Small intestine (tissue), 7 donors: ENCODE measurements around the gene ATXN7L3B. TPM values are rescaled to one million over a fixed set of nuclear protein-coding genes. Genes with fewer than 3 reads are reported as not detected.
A peak's percentile ranks its signal among the peaks of the same experiment; 100 is the strongest.

Source experiments
- DNase-seq, 2 donors: peaks; one replicate each; pipeline versions ENCODE4 v3.0.0 to v3.0.0-alpha.2; 2013
- FAIRE-seq: peaks from 2 replicates; lab custom pipeline; 2012; peaks lifted over from hg19 to GRCh38; lab: Jason Lieb, UNC
- H3K27ac ChIP-seq, 3 donors: one replicate each; pipeline ENCODE4 v1.5.1; 2013; ENCODE audit warnings: low read length in 2 of 3, mild to moderate bottlenecking in 2 of 3, control low read depth in 1 of 3, inconsistent platforms in 1 of 3, low read depth in 1 of 3, moderate library complexity in 1 of 3
- H3K27me3 ChIP-seq, 3 donors: one replicate each; pipeline ENCODE4 v1.6.1; 2013; ENCODE audit warnings: low read length in 3 of 3, inconsistent platforms in 1 of 3; ENCODE audit not compliant: control insufficient read depth in 3 of 3, insufficient read depth in 3 of 3
- H3K36me3 ChIP-seq, 3 donors: one replicate each; pipeline ENCODE4 v1.6.1; 2013; ENCODE audit warnings: low read length in 3 of 3, inconsistent platforms in 1 of 3, low read depth in 1 of 3, mild to moderate bottlenecking in 1 of 3, moderate library complexity in 1 of 3; ENCODE audit not compliant: control insufficient read depth in 3 of 3, insufficient read depth in 2 of 3
- H3K4me1 ChIP-seq, 3 donors: one replicate each; pipeline ENCODE4 v1.6.1; 2013; ENCODE audit warnings: low read length in 2 of 3, inconsistent platforms in 1 of 3, low read depth in 1 of 3, mild to moderate bottlenecking in 1 of 3, moderate library complexity in 1 of 3; ENCODE audit not compliant: control insufficient read depth in 3 of 3, insufficient read depth in 2 of 3
- H3K4me3 ChIP-seq, 3 donors: one replicate each; pipeline ENCODE4 v1.5.1; 2013; ENCODE audit warnings: low read length in 3 of 3, control low read depth in 1 of 3, inconsistent platforms in 1 of 3, low read depth in 1 of 3, mild to moderate bottlenecking in 1 of 3, moderate library complexity in 1 of 3
- H3K9me3 ChIP-seq, 2 donors: one replicate each; pipeline ENCODE4 v1.6.1; 2013; ENCODE audit warnings: low read depth in 1 of 2, low read length in 1 of 2; ENCODE audit not compliant: control insufficient read depth in 2 of 2, insufficient read depth in 1 of 2
- WGBS, 3 donors: extraction: QIAGEN DNeasy Blood & Tissue Kit; methylation state at CpG; one replicate each; pipeline ENCODE4 v1.1.7; 2013; 5-methylcytosine and 5-hydroxymethylcytosine counted together
- polyA plus RNA-seq, 4 donors: library from polyadenylated mRNA; stranded (reverse) in 3 of 4; unstranded in 1 of 4; fragments of 200-250 nt in 3 of 4; fragments of 120-200 nt in 1 of 4; gene quantifications; one replicate each; pipeline versions ENCODE4 v1.2.1 to v1.2.3, GENCODE V29; 2013
- donor health status: healthy with polysubstance abuse.
- donor health status: control.
- donor health status: control.
- donor health status: Bipolar disorder and iron deficiency.
- donor health status: healthy.

The ATXN7L3B gene
- polyA plus RNA-seq, 4 donors = 11.6 to 39.8 (median 17.8) TPM

GRCh38 chr12:74509886-74510285 lies 27.7 kb upstream of the ATXN7L3B start:
- Histone ChIP-seq H3K27me3 (no peaks in the 10 kb centered on the region), H3K4me1 (no peaks in the 10 kb centered on the region), H3K9me3 (no peaks in the 10 kb centered on the region), H3K4me3 (no peak overlapping the region), H3K36me3 (no peaks in the 10 kb centered on the region), H3K27ac (no peak overlapping the region)
- no peak for DNase-seq
- FAIRE-seq = no peak

- Histone ChIP-seq H3K4me1 (no peaks in the 10 kb centered on the region), H3K27ac (no peak overlapping the region), H3K27me3 (no peaks in the 10 kb centered on the region), H3K36me3 (no peaks in the 10 kb centered on the region), H3K9me3 (no peaks in the 10 kb centered on the region), H3K4me3 (no peak overlapping the region)
- FAIRE-seq (no peak), DNase-seq (no peak)
- 79 to 86% (median 85%) methylated on average over 15 of the region's 15 CpGs for WGBS, 3 donors
Observed at GRCh38 chr12:74514098-74514872, 23.4 kb upstream of the ATXN7L3B start.

DNA sequence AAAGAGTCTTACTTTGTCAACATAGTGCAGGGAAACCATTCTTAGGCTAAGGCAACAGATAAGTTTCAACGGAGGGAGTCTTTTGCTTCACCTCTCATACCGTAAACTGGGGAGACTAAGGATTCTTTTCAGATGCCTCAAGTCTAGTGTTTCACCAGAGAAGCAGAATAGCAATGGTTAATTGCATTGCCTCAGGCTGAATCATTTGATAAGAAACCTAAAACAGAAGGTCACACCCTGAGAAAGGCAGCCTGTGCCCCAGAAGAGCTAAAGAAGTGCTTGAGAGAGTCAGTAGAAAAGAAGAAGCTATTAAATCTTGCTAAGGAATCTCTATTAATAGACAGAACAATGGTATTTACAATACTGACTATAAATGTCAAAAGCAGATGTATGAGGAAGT lies 21.8 kb upstream of the ATXN7L3B start:
- WGBS, 3 donors = 8 to 29% (median 16%) methylated on average over 2 of the region's 2 CpGs
- FAIRE-seq (no peak), DNase-seq (no peak)
- H3K4me1 ChIP-seq = no peaks in the 10 kb centered on the region
- H3K27ac ChIP-seq = no peak overlapping the region
- H3K27me3 ChIP-seq = no peaks in the 10 kb centered on the region
- no peaks in the 10 kb centered on the region for H3K9me3 ChIP-seq
- H3K36me3 ChIP-seq = no peaks in the 10 kb centered on the region
- no peak overlapping the region for H3K4me3 ChIP-seq

- Histone ChIP-seq H3K27ac (no peak overlapping the region), H3K4me1 (no peaks in the 10 kb centered on the region), H3K9me3 (peaks cover 0 to 2% of the 10 kb centered on the region in 2 donors), H3K27me3 (no peaks in the 10 kb centered on the region), H3K4me3 (no peak overlapping the region), H3K36me3 (no peaks in the 10 kb centered on the region)
- DNase-seq (no peak), FAIRE-seq (no peak)
- 69 to 79% (median 78%) methylated on average over 2 of the region's 2 CpGs for WGBS, 3 donors
Observed at GRCh38 chr12:74526535-74526934, 11.1 kb upstream of the ATXN7L3B start.

GRCh38 chr12:74527491-74527890 lies 10.1 kb upstream of the ATXN7L3B start:
- WGBS, 3 donors = 57 to 66% (median 58%) methylated on average over 2 of the region's 2 CpGs
- no peak overlapping the region for H3K4me3 ChIP-seq
- H3K36me3 ChIP-seq = no peaks in the 10 kb centered on the region
- DNase-seq (no peak), FAIRE-seq (no peak)
- H3K27me3 ChIP-seq = no peaks in the 10 kb centered on the region
- H3K4me1 ChIP-seq = no peaks in the 10 kb centered on the region
- H3K9me3 ChIP-seq = peaks cover 0 to 2% of the 10 kb centered on the region in 2 donors
- H3K27ac ChIP-seq = no peak overlapping the region

- no peaks in the 10 kb centered on the region for H3K36me3 ChIP-seq
- FAIRE-seq (no peak), DNase-seq (no peak)
- H3K4me3 ChIP-seq = no peak overlapping the region
- H3K9me3 ChIP-seq = no peaks in the 10 kb centered on the region
- no peaks in the 10 kb centered on the region for H3K27me3 ChIP-seq
- no peaks in the 10 kb centered on the region for H3K4me1 ChIP-seq
- no peak overlapping the region for H3K27ac ChIP-seq
- WGBS, 3 donors = 64 to 90% (median 83%) methylated on average over 2 of the region's 2 CpGs
Observed at GRCh38 chr12:74530676-74531075, 7.0 kb upstream of the ATXN7L3B start.

- DNase-seq (no peak), FAIRE-seq (no peak)
- Histone ChIP-seq H3K27ac (no peak overlapping the region), H3K36me3 (peaks cover 0 to 4% (median 0%) of the 10 kb centered on the region in 3 donors), H3K4me3 (no peak overlapping the region), H3K9me3 (no peaks in the 10 kb centered on the region), H3K4me1 (peaks cover 2 to 16% (median 5%) of the 10 kb centered on the region in 3 donors), H3K27me3 (no peaks in the 10 kb centered on the region)
- 76 to 84% (median 79%) methylated on average over 5 of the region's 5 CpGs for WGBS, 3 donors
Observed at GRCh38 chr12:74535536-74535935, 2.1 kb upstream of the ATXN7L3B start.

GRCh38 chr12:74537126-74537706 lies 419 bp upstream of the ATXN7L3B start:
- Histone ChIP-seq H3K4me3 (peak overlapping the region; percentile 65 to 98 (median 67)), H3K27me3 (no peaks in the 10 kb centered on the region), H3K4me1 (peaks cover 5 to 23% (median 8%) of the 10 kb centered on the region in 3 donors), H3K27ac (peak overlapping the region; percentile 86 to 99 (median 88)), H3K9me3 (no peaks in the 10 kb centered on the region), H3K36me3 (peaks cover 0 to 5% (median 4%) of the 10 kb centered on the region in 3 donors)
- DNase-seq = peak; percentile 46 to 50
- no peak for FAIRE-seq
- WGBS, 3 donors = 0 to 1% (median 1%) methylated on average over 8 of the region's 8 CpGs
